DMS53 treated with DMSO at 0.1 percent for 48 hours (cell line): ENCODE data around the gene HOMER2.

Source experiments
- DNase-seq: peaks from one replicate; lab custom pipeline; 2025; ENCODE audit not compliant: unreplicated experiment; lab: John Stamatoyannopoulos, UW

Gene HOMER2

DNA sequence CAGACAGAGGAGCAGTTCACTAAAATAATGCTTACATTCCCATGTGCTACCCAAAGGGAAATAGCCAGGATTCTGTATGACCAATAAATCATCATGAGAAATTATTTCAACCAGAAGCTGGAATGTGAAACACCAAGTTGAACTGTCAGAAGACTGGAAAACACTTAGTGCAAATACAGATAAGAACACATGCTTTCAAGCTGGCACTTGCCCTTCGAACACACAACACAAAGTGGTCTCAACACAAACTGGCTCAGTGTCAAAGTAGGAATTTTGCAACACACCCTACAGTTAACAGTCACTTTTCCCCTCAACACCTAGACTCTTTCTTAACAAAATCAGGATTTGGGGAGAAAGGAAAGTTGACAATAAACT, 148.0 kb downstream of the HOMER2 start:
- DNase-seq: no peak

DNA sequence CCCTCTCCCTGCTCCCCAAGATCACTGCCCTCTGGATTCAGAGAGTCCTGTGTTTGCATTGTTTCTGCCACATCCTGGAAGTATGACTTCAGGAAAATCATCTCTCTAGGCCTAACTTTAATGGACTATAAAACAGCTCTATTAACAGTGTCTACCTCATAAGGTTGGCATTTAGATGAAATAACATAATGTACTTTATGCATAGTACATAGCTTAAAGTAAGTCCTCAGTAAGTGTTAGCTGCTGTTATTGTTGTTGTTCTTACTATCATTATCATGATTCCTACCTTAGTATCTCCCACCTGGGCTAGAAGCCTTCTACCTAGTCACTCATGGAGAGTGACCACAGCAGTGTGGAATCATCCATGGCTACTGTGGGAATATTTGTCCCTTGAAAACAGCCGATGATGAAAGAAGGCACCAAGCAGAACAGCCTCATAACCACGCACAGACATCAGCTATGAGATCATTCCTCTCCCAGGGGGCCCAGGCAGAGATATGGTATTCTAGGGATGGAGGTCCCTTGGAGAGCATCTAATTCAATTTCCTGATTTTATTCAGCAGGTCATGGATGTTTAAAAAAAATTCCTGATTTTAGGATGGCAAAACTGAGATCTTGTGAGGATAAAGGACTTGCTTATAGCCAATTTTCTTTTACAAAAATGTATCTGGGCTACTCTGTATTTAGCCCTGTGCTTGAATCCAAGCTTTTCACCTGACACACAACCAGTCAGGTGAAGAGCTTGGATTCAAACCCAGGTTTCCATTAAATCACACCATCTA, 148.5 kb downstream of the HOMER2 start:
- DNase-seq: no peak

DNA sequence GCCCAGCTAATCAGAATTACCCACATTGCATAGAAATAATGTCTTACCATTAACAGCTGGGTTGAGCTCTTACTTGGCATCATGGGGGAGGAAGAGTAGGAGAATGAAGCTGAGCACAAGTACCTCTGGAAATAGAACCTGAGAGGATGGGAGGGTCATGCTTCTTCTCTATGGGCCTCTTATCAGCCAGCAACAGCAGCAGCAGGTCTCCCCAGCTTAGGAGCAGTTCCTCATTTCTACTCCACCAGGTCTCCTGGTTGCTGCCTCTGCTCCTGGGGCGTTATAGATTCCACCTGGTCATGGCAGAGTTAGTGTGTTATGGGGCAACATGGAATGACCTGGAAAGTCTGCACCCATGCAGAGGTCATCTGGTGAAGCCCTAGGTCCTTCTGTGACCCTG, 150.0 kb downstream of the HOMER2 start:
- DNase-seq: no peak

DNA sequence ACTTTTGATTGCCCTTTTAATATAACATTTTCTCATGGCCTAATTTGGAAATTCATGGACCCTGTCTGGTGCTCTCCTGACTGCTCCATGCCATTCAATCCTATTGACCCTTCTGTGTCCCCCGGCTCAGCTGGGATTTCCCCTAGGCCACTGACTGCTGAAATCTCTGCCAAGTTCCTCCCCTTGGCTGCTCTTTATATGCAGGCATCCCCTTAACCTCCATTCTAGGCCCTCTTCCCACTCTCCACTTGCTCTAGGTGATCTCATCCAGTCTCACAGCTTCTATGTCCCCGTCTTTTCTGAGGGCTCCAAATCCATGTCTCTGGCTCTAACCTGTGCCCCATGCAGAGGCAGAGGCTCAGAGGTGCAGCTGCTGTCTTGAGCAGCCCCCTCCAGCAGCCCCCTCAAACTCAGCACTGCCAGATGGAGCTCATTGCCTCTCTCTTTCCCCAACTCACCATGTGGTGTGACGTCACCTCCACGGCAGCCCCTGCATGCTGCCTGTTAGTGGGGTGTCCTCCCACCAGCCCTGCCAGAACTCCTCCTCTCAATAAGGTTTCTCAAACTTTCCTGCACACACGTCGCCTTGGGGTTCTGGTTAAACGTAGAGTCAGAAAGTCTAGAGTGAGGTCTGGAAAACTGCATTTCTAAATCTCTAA, 153.2 kb downstream of the HOMER2 start:
- DNase-seq: no peak
